ENCODE results near the gene CLDN16. TPM values are rescaled to one million over a fixed set of nuclear protein-coding genes. Genes with fewer than 3 reads are reported as not detected.

CLDN16 gene
- total RNA-seq, 1 donor from 2014 or later: not detected

- ATAC-seq (ENCODE audit: low read depth) (no peak), DNase-seq (no peak)
- Mint-ChIP-seq H3K27ac (no peak within 1 kb of the TSS), H3K4me3 (no peak within 1 kb of the TSS), H3K4me1 (no peaks in the 10 kb centered on the region), H3K36me3 (ENCODE audit: low read depth) (no peaks in the 10 kb centered on the region), H3K9me3 (no peaks in the 10 kb centered on the region), H3K27me3 (peaks cover 10% of the 10 kb centered on the region)
- intact Hi-C loops (cut with micrococcal nuclease): no loop called here
- TF ChIP-seq CTCF (IDR thresholded peaks at IDR 0.05): no peak
- POLR2A ChIA-PET: no interaction called here
- CTCF ChIA-PET: no interaction called here
Measured at GRCh38 chr3:190449801-190450200, 61.8 kb downstream of the CLDN16 start, which contains the start of gene TMEM207. Gene TMEM207, minus strand, starts transcription at chr3:190449901. Its CDS starts 92 bp downstream, at chr3:190449809.

GRCh38 chr3:190455828-190456227 lies 67.9 kb downstream of the CLDN16 start:
- ChIA-PET CTCF (no interaction called here), POLR2A (no interaction called here)
- intact Hi-C loops (cut with micrococcal nuclease): no loop called here
- no peak overlapping the region for H3K4me3 Mint-ChIP-seq
- H3K27me3 Mint-ChIP-seq: peaks cover 11% of the 10 kb centered on the region
- no peaks in the 10 kb centered on the region for H3K36me3 Mint-ChIP-seq (ENCODE audit: low read depth)
- H3K4me1 Mint-ChIP-seq: no peaks in the 10 kb centered on the region
- no peaks in the 10 kb centered on the region for H3K9me3 Mint-ChIP-seq
- DNase-seq (no peak), ATAC-seq (ENCODE audit: low read depth) (no peak)
- TF ChIP-seq CTCF (IDR thresholded peaks at IDR 0.05): no peak
- H3K27ac Mint-ChIP-seq: no peak overlapping the region

- ATAC-seq (ENCODE audit: low read depth): no peak
- POLR2A ChIA-PET: no interaction called here
- H3K27ac Mint-ChIP-seq: no peak overlapping the region
- DNase-seq: no peak
- no peaks in the 10 kb centered on the region for H3K9me3 Mint-ChIP-seq
- intact Hi-C loops (cut with micrococcal nuclease): no loop called here
- H3K27me3 Mint-ChIP-seq: peaks cover 13% of the 10 kb centered on the region
- no peaks in the 10 kb centered on the region for H3K36me3 Mint-ChIP-seq (ENCODE audit: low read depth)
- no peak overlapping the region for H3K4me3 Mint-ChIP-seq
- TF ChIP-seq CTCF (IDR thresholded peaks at IDR 0.05): no peak
- H3K4me1 Mint-ChIP-seq: no peaks in the 10 kb centered on the region
- CTCF ChIA-PET: no interaction called here
Measured at GRCh38 chr3:190456770-190457169, 68.8 kb downstream of the CLDN16 start.

- no peak overlapping the region for H3K27ac Mint-ChIP-seq
- no peaks in the 10 kb centered on the region for H3K36me3 Mint-ChIP-seq (ENCODE audit: low read depth)
- no peak for TF ChIP-seq CTCF (IDR thresholded peaks at IDR 0.05)
- DNase-seq: no peak
- intact Hi-C loops (cut with micrococcal nuclease): no loop called here
- POLR2A ChIA-PET: no interaction called here
- CTCF ChIA-PET: no interaction called here
- H3K4me3 Mint-ChIP-seq: no peak overlapping the region
- no peaks in the 10 kb centered on the region for H3K9me3 Mint-ChIP-seq
- H3K4me1 Mint-ChIP-seq: no peaks in the 10 kb centered on the region
- H3K27me3 Mint-ChIP-seq: peaks cover 17% of the 10 kb centered on the region
- ATAC-seq (ENCODE audit: low read depth): no peak
Measured at GRCh38 chr3:190458040-190458439, 70.1 kb downstream of the CLDN16 start.

Other genes with a start within 250 kb of the CLDN16 start
- not detected in 2 replicates for gene CLDN1, start 65.7 kb upstream of the CLDN16 start, total RNA-seq
- gene TMEM207, start 61.7 kb downstream of the CLDN16 start, total RNA-seq: not detected in 2 replicates
- 4.7 and 6.3 TPM in 2 replicates for gene IL1RAP, start 125.9 kb downstream of the CLDN16 start, total RNA-seq